Activated naive CD4-positive, alpha-beta T cell treated with anti-CD3 and anti-CD28 coated beads, Interleukin-2, amount 10 ng/mL, durations not matched to agents 5 hours and 36 hours (primary cell): ENCODE data around the gene PCP4. TPM values are rescaled to one million over a fixed set of nuclear protein-coding genes. Genes with fewer than 3 reads are reported as not detected.

ENCODE experiments used
- total RNA-seq, 2 experiments: library from RNA; stranded (reverse); gene quantifications; one replicate each; pipeline ENCODE4 v1.2.3, GENCODE V29; 2021

The PCP4 gene
- not detected for total RNA-seq

GRCh38 chr21:39867198-39867650, at the start of gene PCP4:
TSS of gene PCP4 (plus strand) at chr21:39867438. CDS start at chr21:39867502, 64 bp downstream.

Other genes starting within 250 kb of the PCP4 start
- not detected for gene IGSF5, start 122.3 kb upstream of the PCP4 start, total RNA-seq